A673 (cell line): Measurements from ENCODE around the gene AATK.

Experiments
- EZH2 ChIP-seq: fragments of 200-600 bp; sonication (generic); IDR thresholded peaks from 2 replicates; pipeline ENCODE4 v1.6.1; 2017; ENCODE audit warnings: borderline replicate concordance, low read depth, mild to moderate bottlenecking, mixed read lengths, antibody characterized with exemption, low read length; ENCODE audit not compliant: poor library complexity, severe bottlenecking
- TF ChIP-seq, protein P1 (sequence below): fragments of 300-800, 200-600 bp; sonication (generic); conservative IDR thresholded peaks from 2 replicates; pipeline ENCODE4 v1.5.1; 2017; ENCODE audit warnings: low read depth, mild to moderate bottlenecking, antibody characterized with exemption, low read length, moderate library complexity, mixed read lengths

DNA sequence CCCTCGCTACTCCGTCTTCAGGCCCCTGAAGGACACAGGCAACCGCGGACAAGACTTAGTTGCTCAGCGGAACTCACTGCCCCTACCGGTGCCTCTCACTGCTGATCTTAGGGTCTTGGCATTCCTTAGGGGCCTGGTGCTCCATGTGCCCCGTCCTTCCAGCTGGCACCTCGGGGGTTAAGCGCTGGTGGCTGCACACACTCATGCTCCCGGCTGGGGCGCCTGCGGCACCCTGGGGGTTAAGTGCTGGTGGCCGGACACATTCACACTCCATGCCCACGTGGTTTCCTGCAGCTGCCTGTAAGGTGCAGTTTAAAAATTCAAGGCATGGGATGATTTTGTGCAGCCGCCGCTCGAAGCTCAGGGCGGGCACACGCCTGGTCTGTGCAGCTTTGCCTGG lies 86.0 kb downstream of the AATK start:
- TF ChIP-seq, protein P1, sequence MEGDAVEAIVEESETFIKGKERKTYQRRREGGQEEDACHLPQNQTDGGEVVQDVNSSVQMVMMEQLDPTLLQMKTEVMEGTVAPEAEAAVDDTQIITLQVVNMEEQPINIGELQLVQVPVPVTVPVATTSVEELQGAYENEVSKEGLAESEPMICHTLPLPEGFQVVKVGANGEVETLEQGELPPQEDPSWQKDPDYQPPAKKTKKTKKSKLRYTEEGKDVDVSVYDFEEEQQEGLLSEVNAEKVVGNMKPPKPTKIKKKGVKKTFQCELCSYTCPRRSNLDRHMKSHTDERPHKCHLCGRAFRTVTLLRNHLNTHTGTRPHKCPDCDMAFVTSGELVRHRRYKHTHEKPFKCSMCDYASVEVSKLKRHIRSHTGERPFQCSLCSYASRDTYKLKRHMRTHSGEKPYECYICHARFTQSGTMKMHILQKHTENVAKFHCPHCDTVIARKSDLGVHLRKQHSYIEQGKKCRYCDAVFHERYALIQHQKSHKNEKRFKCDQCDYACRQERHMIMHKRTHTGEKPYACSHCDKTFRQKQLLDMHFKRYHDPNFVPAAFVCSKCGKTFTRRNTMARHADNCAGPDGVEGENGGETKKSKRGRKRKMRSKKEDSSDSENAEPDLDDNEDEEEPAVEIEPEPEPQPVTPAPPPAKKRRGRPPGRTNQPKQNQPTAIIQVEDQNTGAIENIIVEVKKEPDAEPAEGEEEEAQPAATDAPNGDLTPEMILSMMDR: no peak
- TF ChIP-seq EZH2: no peak
